Central memory CD8-positive, alpha-beta T cell (primary cell): ENCODE results near the gene RYK.

Experiments
- ATAC-seq: fragments of 150-1000 bp; cut with Tn5 transposase; replicated peaks from 2 replicates; pipeline ENCODE4 v1.10.0; 2022; ENCODE audit warnings: mild to moderate bottlenecking, moderate FRiP score, moderate number of reproducible peaks; ENCODE audit not compliant: poor library complexity, severe bottlenecking; ENCODE audit errors: extremely low read depth
- DNase-seq, 2 donors: peaks; one replicate each; pipeline ENCODE4 v3.0.0; 2021; ENCODE audit warnings: low spot score in 2 of 2
- H3K27ac Mint-ChIP-seq: one replicate; pipeline ENCODE4 v1.8.0; 2022; ENCODE audit warnings: low read depth, mild to moderate bottlenecking, moderate library complexity, mixed read lengths
- H3K27me3 Mint-ChIP-seq: one replicate; pipeline ENCODE4 v1.8.0; 2022; ENCODE audit warnings: mixed read lengths
- H3K36me3 Mint-ChIP-seq: one replicate; pipeline ENCODE4 v1.8.0; 2022; ENCODE audit warnings: mild to moderate bottlenecking, moderate library complexity, mixed read lengths; ENCODE audit not compliant: insufficient read depth
- H3K4me1 Mint-ChIP-seq: one replicate; pipeline ENCODE4 v1.8.0; 2022; ENCODE audit warnings: mixed read lengths
- H3K4me3 Mint-ChIP-seq: one replicate; pipeline ENCODE4 v1.8.0; 2022; ENCODE audit warnings: mild to moderate bottlenecking, moderate library complexity, mixed read lengths
- H3K9me3 Mint-ChIP-seq: one replicate; pipeline ENCODE4 v1.8.0; 2022; ENCODE audit warnings: mixed read lengths

RYK gene

DNA sequence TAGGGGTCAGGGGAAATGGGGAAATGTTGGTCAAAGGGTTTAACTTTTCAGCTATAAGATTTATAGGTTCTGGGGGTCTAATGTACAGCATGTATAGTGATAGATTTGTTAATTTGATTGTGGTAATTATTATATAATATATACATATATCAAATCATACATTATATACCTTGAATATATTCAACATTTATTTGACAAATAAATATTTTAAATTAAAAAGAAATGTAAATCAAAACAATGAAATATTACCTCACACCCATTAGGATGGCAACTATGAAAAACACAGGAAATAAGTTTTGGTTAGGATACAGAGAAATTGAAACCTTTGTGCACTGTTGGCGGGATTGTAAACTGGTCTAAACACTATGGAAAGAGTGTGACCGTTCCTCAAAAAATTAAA is 135.9 kb downstream of the RYK start:
- H3K9me3 Mint-ChIP-seq, result peaks cover 19% of the 10 kb centered on the region
- H3K27me3 Mint-ChIP-seq, result peaks cover 15% of the 10 kb centered on the region
- no peak for ATAC-seq
- H3K36me3 Mint-ChIP-seq, result no peaks in the 10 kb centered on the region
- no peak overlapping the region for H3K27ac Mint-ChIP-seq
- no peaks in the 10 kb centered on the region for H3K4me1 Mint-ChIP-seq
- no peak overlapping the region for H3K4me3 Mint-ChIP-seq
- DNase-seq, result no peak

DNA sequence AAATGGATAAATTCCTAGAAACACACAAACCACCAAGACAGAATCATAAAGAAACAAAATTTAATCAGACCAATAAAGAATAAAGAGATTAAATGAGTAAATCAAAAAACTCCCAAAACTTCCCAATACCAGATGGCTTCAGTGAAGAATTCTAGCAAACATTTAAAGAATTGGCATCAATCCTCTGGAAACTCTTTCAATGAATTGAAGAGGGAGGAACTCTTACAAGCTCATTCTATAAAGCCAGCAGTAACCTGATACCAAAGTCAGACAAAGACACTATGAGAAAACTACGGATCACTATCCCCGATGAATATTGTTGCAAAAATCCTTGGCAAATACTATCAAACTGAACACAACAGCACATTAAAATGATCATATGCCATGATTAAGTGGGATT is 139.0 kb downstream of the RYK start:
- Mint-ChIP-seq H3K4me3 (no peak overlapping the region), H3K4me1 (no peaks in the 10 kb centered on the region), H3K36me3 (peaks cover 2% of the 10 kb centered on the region), H3K27me3 (peaks cover 27% of the 10 kb centered on the region), H3K9me3 (peaks cover 5% of the 10 kb centered on the region), H3K27ac (no peak overlapping the region)
- DNase-seq, result no peak
- no peak for ATAC-seq

DNA sequence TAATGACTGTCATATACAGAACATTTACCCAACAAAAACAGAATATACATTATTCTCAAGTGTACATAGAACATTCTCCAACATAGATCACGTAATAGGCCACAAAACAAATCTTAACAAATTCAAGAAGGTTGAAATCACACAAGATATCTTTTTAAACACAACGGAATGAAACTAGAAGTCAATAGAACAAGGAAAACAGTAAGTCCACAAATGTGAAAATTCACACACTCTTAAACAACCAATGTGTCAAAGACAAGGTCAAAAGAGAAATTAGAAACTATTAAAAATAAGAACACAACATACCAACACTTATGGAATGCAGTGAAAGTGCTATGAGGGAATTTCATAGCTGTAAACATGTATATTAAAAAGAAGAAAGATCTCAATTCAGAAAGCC is 139.7 kb downstream of the RYK start:
- Mint-ChIP-seq H3K27ac (no peak overlapping the region), H3K4me3 (no peak overlapping the region), H3K9me3 (peaks cover 5% of the 10 kb centered on the region), H3K4me1 (no peaks in the 10 kb centered on the region), H3K36me3 (peaks cover 2% of the 10 kb centered on the region), H3K27me3 (peaks cover 27% of the 10 kb centered on the region)
- no peak for ATAC-seq
- no peak for DNase-seq
